HG03432 (cell line): ENCODE measurements around the gene SLC16A3.
A peak's percentile ranks its signal among the peaks of the same experiment; 100 is the strongest.
"Not testable (repeated sequence)": the region's sequence is repeated elsewhere in the genome, so short reads cannot be mapped to it uniquely, and the experiment has no call there.

Source experiments
- ATAC-seq: cut with Tn5 transposase; IDR thresholded peaks from one replicate; pipeline ENCODE4 v1.9.1; 2021; ENCODE audit warnings: mild to moderate bottlenecking, moderate library complexity; ENCODE audit not compliant: unreplicated experiment

Gene SLC16A3

GRCh38 chr17:82259972-82260961 lies 31.4 kb downstream of the SLC16A3 start:
- not testable (repeated sequence) for ATAC-seq

DNA sequence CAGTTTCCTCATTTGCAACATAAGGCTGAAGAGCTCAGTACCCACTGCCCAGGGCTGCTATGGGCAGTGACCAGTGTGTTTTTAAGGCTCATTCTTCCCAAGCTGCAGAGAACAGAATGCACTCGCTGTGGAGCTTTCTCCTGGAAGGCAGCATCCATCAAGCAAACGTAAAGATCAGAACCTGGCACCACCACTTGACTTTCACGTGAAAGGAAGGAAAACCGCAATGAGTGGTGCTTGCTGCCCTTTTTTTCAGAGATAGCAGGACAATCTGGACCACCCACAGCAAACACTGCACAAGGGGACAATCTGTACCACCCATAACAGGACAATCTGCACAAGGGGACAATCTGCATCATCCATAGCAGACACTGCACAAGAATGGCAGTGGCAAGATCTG lies 33.5 kb downstream of the SLC16A3 start:
- no peak for ATAC-seq

DNA sequence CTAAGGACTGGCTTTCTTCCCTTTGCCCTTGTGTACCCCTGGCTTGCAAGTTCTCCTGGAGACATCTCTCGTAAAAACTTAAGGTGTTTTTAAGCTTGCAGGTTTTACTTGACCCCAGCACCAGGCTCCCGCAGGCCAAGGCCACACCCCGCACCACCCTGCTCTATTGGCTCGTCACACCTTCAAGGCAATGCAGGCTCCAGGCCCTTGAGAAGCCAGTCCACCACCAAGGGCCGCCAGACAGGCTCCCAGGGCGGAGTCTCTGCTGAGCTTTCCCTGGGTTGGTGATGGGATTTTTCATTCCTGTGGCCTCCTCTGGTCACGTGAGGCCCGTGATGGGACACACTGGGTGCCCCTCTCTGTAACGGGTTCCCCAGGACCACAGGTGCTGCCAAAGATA lies 34.8 kb downstream of the SLC16A3 start:
- ATAC-seq: no peak

GRCh38 chr17:82266142-82266541 lies 37.3 kb downstream of the SLC16A3 start:
- ATAC-seq: no peak

DNA sequence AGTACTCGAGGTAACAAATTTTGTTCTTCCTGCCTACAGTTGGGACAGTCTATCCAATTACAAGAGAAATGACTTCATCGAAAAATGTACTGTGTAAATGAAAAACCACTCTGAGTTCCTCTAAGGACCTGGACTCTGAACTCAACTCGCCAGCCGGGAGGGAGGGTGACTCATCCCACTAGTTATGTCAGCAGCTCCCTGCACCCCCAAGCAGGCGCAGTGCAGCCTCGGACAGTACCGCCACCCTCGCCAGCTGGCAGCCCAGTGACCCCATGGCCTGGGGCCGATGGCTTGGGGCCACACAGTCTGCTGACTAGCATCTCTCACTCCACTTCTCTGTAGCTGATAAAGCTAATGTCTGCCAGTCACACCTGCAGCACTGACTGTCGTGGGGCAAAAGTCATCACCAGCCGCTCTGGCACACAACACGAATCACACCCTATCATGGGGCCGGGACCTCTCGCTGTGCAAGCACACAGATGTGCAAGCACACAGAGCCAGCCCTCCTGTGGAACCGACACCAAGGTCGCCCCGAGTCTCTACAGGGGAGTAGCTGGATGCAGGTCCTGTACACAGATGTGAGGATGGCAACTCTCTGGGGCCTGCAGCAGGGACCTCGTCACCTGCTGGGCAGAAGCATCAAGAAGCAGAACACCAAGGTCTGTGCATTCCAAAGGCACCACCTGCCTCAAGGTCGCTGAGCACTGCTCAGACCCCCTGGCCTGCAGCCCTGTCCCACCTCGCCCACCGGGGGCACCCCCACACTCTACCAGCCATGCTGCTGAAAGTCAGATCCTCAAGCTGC lies 38.9 kb downstream of the SLC16A3 start:
- no peak for ATAC-seq

- no peak for ATAC-seq
These were observed 40.5 kb downstream of the SLC16A3 start for GRCh38 chr17:82269138-82269881.

GRCh38 chr17:82269882-82270500 lies 41.1 kb downstream of the SLC16A3 start:
- no peak for ATAC-seq

DNA sequence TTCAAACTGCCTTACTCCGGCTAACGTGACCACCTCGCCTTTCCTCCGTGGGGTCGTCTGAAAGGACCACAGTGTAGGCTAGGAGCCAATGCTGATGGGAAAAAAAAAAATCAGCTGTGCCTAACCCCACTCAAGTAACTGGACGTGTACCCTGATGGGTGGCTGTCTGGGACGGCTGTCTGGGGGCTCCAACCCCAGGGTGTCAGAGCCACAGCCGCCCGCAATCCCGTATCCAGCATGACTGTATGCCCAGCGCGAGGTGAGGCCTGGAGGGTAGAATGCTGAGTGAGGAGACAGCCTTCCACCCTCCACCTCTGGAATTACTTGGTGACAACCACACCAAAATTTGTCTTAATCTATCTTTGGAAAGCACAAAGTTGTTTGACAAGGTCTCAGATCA lies 41.8 kb downstream of the SLC16A3 start:
- ATAC-seq: no peak

- ATAC-seq: no peak
These were observed 42.6 kb downstream of the SLC16A3 start for GRCh38 chr17:82271401-82271800.

DNA sequence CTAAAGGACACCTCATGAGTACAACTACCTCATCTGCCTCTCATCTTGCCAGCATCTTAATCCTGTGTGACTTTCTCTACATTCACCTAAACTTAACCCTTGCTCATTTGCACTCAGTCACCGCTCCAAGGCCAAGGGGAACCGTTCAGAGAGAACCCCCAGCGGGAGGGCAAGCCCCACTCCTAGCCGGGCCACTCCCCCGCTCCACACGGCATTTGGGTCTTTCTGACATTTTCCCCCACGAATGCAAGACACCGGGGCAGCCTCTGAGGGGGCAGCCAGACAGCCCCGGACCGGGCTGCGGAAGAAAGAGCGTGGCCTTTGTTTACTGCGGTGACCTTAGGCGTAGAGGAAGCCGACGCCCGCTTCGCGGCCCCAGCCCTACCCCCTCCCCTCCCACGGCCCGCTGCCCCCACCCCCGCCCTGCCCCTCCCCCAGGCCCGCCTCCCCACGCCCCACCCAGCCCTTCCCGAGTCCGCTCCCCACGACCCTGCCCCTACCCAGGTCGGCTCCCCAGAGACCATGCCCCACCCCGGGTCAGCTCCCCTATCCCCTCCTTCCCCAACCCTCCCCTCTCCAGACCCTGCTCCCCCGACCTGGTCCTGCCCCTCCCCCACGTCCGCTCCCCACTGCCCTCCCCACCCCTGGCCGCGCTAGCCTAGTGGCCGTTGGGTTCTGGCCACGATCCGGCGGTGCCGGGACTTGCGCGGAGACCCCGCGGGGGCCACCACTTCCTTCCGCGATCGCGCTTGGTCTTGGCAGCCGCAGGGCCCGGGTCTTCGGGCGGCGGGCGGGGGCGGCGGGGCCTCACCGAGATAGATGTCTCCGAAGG lies 43.9 kb downstream of the SLC16A3 start:
- no peak for ATAC-seq

DNA sequence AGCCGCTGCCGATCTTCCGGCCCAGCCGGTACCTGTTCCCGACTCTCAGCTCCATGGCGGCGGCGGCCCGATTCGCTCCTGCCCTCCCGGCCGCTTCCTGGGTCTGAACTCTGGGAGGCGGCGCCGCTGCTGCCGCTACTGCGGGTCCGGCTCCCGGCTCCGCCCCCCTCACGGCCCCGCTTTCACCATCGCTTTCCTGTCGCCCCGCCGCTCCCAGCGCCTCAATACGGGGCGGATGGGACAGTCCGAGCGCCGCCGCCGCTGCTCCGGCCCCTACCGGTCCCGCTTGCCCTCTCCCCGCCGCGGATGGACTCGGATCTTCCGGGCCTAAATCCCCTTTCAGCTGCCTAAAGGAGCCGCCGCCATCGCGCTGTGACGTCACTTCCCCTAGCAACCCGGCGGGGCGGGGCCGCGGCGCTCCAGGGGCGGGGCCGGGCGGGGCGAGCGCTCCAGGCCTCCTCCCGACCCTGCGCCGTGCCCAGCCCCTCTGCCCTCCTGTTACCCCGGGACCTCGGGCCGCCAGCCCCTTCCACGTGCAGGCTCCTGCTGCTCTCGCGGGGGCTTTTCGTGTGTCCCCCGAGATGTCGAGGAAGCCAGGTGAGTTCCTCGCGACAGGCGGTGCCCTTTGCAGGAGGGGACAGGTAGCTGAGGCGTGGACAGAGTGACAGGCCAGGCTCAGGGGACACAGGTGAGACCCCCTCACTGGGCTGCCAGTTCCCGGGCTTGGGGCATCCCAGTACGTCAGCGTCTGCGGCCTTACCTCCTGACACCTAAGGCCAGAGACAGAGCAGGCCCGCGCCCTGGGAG lies 44.7 kb downstream of the SLC16A3 start, which contains the start of gene CSNK1D:
CSNK1D (minus strand) TSS at position 374 of the 807 bp plus-strand sequence; CDS start at position 55, 319 bp downstream.
- peak; percentile 75 for ATAC-seq

DNA sequence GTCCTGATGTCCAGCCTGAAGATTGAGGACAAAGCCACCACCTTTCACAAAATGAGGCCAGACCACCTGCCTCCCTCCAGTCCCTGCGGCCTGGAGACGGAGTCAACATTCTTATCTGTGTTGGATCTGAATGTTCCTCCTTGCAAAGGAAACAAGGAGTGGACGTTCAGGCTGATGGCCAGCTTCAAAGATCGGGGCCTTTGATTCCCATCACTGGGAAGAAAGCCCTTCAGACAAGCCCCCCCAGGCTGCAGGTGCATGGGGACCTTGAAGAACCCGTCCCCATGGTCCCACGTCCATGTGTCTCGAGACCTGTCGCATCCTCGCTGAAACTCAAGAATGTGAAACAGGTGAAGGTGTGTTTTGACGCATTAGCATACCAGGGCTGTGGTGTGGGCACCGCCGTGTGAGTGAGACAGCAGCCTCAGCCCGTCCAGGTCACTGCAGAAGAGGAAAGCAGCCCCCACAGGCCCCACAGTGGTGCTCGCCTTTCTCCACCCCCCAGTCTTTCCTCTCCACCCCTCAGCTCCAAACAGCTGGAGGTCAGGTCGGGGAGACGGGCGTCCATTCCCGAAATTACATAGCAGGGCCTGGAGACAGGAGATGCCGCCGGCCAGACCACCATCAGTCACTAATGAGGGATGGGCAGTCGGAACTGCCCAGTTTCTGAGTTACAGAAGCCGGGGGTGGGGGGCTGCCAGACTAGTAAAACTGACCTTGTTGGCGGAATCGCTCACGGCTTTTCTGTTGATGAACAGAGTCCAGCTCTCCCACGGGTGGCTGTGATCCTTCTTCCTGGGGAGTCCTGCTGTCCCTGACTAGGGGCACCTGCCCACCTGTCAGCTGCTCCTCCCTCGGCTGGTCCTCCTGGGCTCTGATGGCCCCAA lies 45.5 kb downstream of the SLC16A3 start:
- no peak for ATAC-seq

GRCh38 chr17:82275326-82275725 lies 46.5 kb downstream of the SLC16A3 start:
- ATAC-seq: no peak

- ATAC-seq: no peak
These were observed 48.1 kb downstream of the SLC16A3 start for GRCh38 chr17:82276938-82277337.

DNA sequence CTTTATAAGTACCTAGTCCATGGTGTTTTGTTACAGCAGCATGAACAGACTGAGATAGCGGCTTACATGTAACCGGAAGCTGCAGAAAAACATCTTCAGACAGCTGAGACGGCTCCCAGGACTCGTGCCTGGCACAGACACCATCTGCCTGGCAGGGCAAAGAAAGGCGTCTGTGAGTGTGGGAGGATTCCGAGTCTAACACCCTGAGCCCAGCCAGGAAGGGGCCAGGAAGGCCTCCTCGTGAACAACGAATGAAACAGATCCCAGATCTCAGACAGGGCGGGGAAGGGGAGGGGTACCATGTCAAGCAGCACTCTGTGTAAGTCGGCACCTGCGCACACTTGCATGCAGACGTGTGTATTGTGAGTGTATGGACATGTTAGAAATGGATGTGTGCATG lies 49.0 kb downstream of the SLC16A3 start:
- ATAC-seq: no peak

DNA sequence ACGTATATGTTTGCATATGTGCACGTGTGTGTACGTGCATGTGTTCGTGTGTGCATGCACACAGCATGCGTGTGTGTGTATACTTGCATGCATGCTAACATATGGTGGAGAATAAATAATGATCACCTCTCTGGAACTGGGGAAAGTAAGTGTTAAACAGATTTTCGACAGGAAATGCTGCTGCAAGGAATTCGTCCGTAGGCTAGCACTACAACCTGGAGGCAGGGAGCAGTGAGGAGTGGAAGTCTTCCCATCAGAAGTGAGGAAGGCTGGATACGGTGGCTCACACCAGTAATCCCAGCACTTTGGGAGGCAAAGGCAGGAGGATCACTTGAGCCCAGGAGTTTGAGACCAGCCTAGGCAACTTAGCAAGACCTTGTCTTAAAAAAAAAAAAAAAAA lies 49.5 kb downstream of the SLC16A3 start:
- no peak for ATAC-seq

GRCh38 chr17:82278786-82279391 lies 50.0 kb downstream of the SLC16A3 start:
- ATAC-seq: no peak
